PC-9 (cell line): ENCODE measurements around the gene ICA1. TPM values are rescaled to one million over a fixed set of nuclear protein-coding genes. Genes with fewer than 3 reads are reported as not detected.

Experiments
- BruUV-seq: library from RNA; stranded (reverse); fragments of 400-500 nt; replicated peaks from 2 replicates; lab custom pipeline; 2021; lab: Mats Ljungman, UMichigan
- CTCF ChIA-PET: fragments of 300-600 bp; sonication (Branson Sonifier 250); formaldehyde crosslinking; loops from one replicate; lab custom pipeline; 2022; ENCODE audit warnings: antibody characterized with exemption; lab: Charles Lee
- POLR2A ChIA-PET: fragments of 300-600 bp; sonication (Branson Sonifier 250); formaldehyde crosslinking; loops from one replicate; lab custom pipeline; 2022; ENCODE audit warnings: antibody characterized with exemption; ENCODE audit not compliant: unreplicated experiment; lab: Charles Lee
- DNase-seq, 2 experiments: peaks; one replicate each; pipeline versions ENCODE4 v3.0.0 to v3.0.0-alpha.2; 2015 to 2022; ENCODE audit warnings: mixed read lengths in 1 of 2
- H2AFZ ChIP-seq: fragments of 200-600 bp; sonication (generic); 2 replicates; pipeline ENCODE4 v1.8.1; 2017; ENCODE audit warnings: antibody characterized with exemption
- H3F3A ChIP-seq: fragments of 200-600 bp; sonication (generic); 2 replicates; pipeline ENCODE4 v1.8.1; 2017; ENCODE audit warnings: antibody characterized with exemption, mild to moderate bottlenecking, low read depth; ENCODE audit not compliant: insufficient read depth
- H3K27ac ChIP-seq: fragments of 200-600 bp; sonication (generic); 2 replicates; pipeline ENCODE4 v1.6.1; 2016; ENCODE audit warnings: mixed run types
- H3K27me3 ChIP-seq: fragments of 200-600 bp; sonication (generic); 2 replicates; pipeline ENCODE4 v1.6.1; 2016; ENCODE audit warnings: low read depth, mixed run types; ENCODE audit not compliant: insufficient read depth
- H3K36me3 ChIP-seq: fragments of 200-600 bp; sonication (generic); 2 replicates; pipeline ENCODE4 v1.6.1; 2016; ENCODE audit warnings: low read depth, mixed run types
- H3K4me1 ChIP-seq: fragments of 200-600 bp; sonication (generic); replicated peaks from 2 replicates; pipeline ENCODE4 v1.6.1; 2016; ENCODE audit warnings: mixed run types; ENCODE audit not compliant: insufficient read depth
- H3K4me2 ChIP-seq: fragments of 200-600 bp; sonication (generic); 2 replicates; pipeline ENCODE4 v1.6.1; 2017; ENCODE audit warnings: mixed run types
- H3K4me3 ChIP-seq: fragments of 200-600 bp; sonication (generic); 2 replicates; pipeline ENCODE4 v1.6.1; 2016; ENCODE audit warnings: mixed run types
- H3K79me2 ChIP-seq: fragments of 200-600 bp; sonication (generic); 2 replicates; pipeline ENCODE4 v1.6.1; 2017; ENCODE audit warnings: low read depth, mixed run types
- H3K9me2 ChIP-seq: fragments of 200-600 bp; sonication (generic); 2 replicates; pipeline ENCODE4 v1.8.1; 2017; ENCODE audit warnings: mild to moderate bottlenecking; ENCODE audit not compliant: insufficient read depth
- H3K9me3 ChIP-seq: fragments of 200-600 bp; sonication (generic); 2 replicates; pipeline ENCODE4 v1.8.1; 2016; ENCODE audit warnings: low read depth; ENCODE audit not compliant: insufficient read depth
- H4K20me1 ChIP-seq: fragments of 200-600 bp; sonication (generic); 2 replicates; pipeline ENCODE4 v1.8.1; 2017; ENCODE audit not compliant: insufficient read depth
- CTCF ChIP-seq: fragments of 200-600 bp; sonication (generic); conservative IDR thresholded peaks from 2 replicates; pipeline ENCODE4 v1.6.1; 2017; ENCODE audit warnings: mixed run types, antibody characterized with exemption, mild to moderate bottlenecking, moderate library complexity
- EZH2 ChIP-seq: fragments of 200-600 bp; sonication (generic); IDR thresholded peaks from 2 replicates; pipeline ENCODE4 v1.8.0; 2017; ENCODE audit warnings: antibody characterized with exemption, low read depth
- intact Hi-C: fragments of 100-400 bp; cut with micrococcal nuclease; formaldehyde crosslinking; loops from one replicate; pipeline ENCODE4 v1.10.0; 2022; ENCODE audit not compliant: unreplicated experiment
- total RNA-seq: library from RNA; stranded (reverse); gene quantifications from 2 replicates; pipeline ENCODE4 v1.2.3, GENCODE V29; 2021

The ICA1 gene
- total RNA-seq, 1 experiment from 2014 or later: 33.8 TPM

- Histone ChIP-seq H2AFZ (no peak overlapping the region), H3K4me1 (no peaks in the 10 kb centered on the region), H3K9me3 (no peaks in the 10 kb centered on the region; the same call in 1 of the 2 replicates), H3K36me3 (peaks cover 3% of the 10 kb centered on the region; the same call in 1 of the 2 replicates), H3K4me3 (no peak overlapping the region), H3K27me3 (no peaks in the 10 kb centered on the region), H3K79me2 (no peaks in the 10 kb centered on the region), H4K20me1 (no peaks in the 10 kb centered on the region), H3F3A (no peaks in the 10 kb centered on the region), H3K4me2 (no peak overlapping the region), H3K27ac (no peak overlapping the region), H3K9me2 (no peaks in the 10 kb centered on the region)
- intact Hi-C loops: no loop called here
- no TSS peak for BruUV-seq
- TF ChIP-seq EZH2 (no peak), CTCF (no peak)
- POLR2A ChIA-PET: no interaction called here
- CTCF ChIA-PET: no interaction called here
- no peak for DNase-seq
These were observed 7.8 kb downstream of the ICA1 start for GRCh38 chr7:8254215-8254614.

- TF ChIP-seq EZH2 (no peak), CTCF (no peak)
- Histone ChIP-seq H4K20me1 (no peaks in the 10 kb centered on the region), H3F3A (no peaks in the 10 kb centered on the region), H3K36me3 (no peaks in the 10 kb centered on the region), H3K4me3 (no peak overlapping the region), H3K27me3 (no peaks in the 10 kb centered on the region), H2AFZ (no peak overlapping the region), H3K4me2 (no peak overlapping the region), H3K27ac (no peak overlapping the region), H3K79me2 (no peaks in the 10 kb centered on the region), H3K4me1 (no peaks in the 10 kb centered on the region), H3K9me2 (no peaks in the 10 kb centered on the region), H3K9me3 (no peaks in the 10 kb centered on the region; the same call in 1 of the 2 replicates)
- intact Hi-C loops: no loop called here
- ChIA-PET POLR2A (no interaction called here), CTCF (no interaction called here)
- BruUV-seq: no TSS peak
- no peak for DNase-seq
These were observed 10.8 kb downstream of the ICA1 start for GRCh38 chr7:8251195-8251594.

GRCh38 chr7:8250547-8250946 is 11.4 kb downstream of the ICA1 start:
- no TSS peak for BruUV-seq
- POLR2A ChIA-PET: no interaction called here
- H3K9me3 ChIP-seq: no peaks in the 10 kb centered on the region; the same call in 1 of the 2 replicates
- CTCF ChIA-PET: interaction anchor here (0.7 kb wide), 1 partner anchor 25 kb away, joined by 3 read pairs; no protein-coding TSS in a partner anchor
- no peak overlapping the region for H3K4me3 ChIP-seq
- H3K27ac ChIP-seq: no peak overlapping the region
- intact Hi-C loops: no loop called here
- H3K27me3 ChIP-seq: no peaks in the 10 kb centered on the region
- no peaks in the 10 kb centered on the region for H3K79me2 ChIP-seq
- TF ChIP-seq CTCF: no peak
- TF ChIP-seq EZH2: no peak
- no peaks in the 10 kb centered on the region for H3F3A ChIP-seq
- DNase-seq: no peak
- H3K9me2 ChIP-seq: no peaks in the 10 kb centered on the region
- H3K4me1 ChIP-seq: no peaks in the 10 kb centered on the region
- no peaks in the 10 kb centered on the region for H4K20me1 ChIP-seq
- H3K36me3 ChIP-seq: no peaks in the 10 kb centered on the region
- H3K4me2 ChIP-seq: no peak overlapping the region
- no peak overlapping the region for H2AFZ ChIP-seq
